Prostate gland (tissue), 2 donors: Measurements from ENCODE around the gene HSD17B8.

ENCODE experiments used
- CTCF ChIP-seq, 4 experiments: fragments of 200-600 bp in 2 of 4; fragments of 450-650 bp in 2 of 4; sonication (generic) in 2 of 4; IDR thresholded peaks; 1 replicate in 3 of 4; 2 replicates in 1 of 4; pipeline ENCODE4 v1.5.1; 2016 to 2019; ENCODE audit warnings: antibody characterized with exemption in 4 of 4, mild to moderate bottlenecking in 2 of 4, moderate library complexity in 2 of 4
- POLR2A ChIP-seq: fragments of 450-650 bp; IDR thresholded peaks from one replicate; pipeline ENCODE4 v1.6.1; 2016; ENCODE audit warnings: antibody characterized with exemption, mild to moderate bottlenecking
- POLR2AphosphoS5 ChIP-seq: sonication (generic); formaldehyde crosslinking; IDR thresholded peaks from one replicate; pipeline ENCODE4 v1.6.1; 2017; ENCODE audit warnings: antibody characterized with exemption

DNA sequence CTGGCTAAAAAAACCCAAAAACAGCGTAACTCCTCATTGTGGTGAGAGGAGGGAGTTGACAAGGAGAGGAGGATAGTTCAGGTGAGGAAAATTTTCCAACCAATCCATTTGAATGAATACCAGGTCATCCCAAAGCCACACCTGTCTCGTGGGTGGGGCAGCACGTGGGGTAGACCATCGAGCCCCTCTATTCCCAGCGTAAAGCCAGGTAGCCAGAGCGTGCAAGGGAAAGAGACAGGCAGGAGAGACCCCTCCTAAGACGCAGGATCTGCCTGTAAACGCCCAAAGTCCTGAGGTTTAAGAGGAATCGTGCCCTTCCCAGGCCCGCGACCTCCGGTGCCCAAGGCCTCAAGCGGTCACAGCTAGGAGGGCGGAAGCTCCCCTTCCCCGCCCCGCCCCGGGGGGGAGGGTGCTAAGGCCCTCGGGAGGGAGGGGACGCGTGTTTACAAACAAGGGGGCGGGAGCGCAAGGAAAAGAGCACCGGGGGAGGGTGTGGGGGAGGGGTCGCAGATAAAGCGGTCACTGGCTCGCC, 4.7 kb upstream of the HSD17B8 start:
- TF ChIP-seq CTCF (IDR thresholded peaks at IDR 0.05) (no peak), POLR2AphosphoS5 (no peak), POLR2A (no peak)
